Stimulated activated naive CD8-positive, alpha-beta T cell treated with anti-CD3 and anti-CD28 coated beads, Interleukin-15, amount 100 ng/mL, for 72 hours (primary cell): Measurements from ENCODE around the gene HPN.

Experiments used
- ATAC-seq: fragments of 150-1000 bp; cut with Tn5 transposase; 2 replicates; pipeline ENCODE4 v1.10.0; 2021; ENCODE audit warnings: mild to moderate bottlenecking, moderate library complexity
- DNase-seq, 2 donors: peaks; one replicate each; pipeline ENCODE4 v3.0.0; 2021 to 2022
- H3K27ac Mint-ChIP-seq, 2 donors: one replicate each; pipeline ENCODE4 v1.8.0; 2022; ENCODE audit warnings: mild to moderate bottlenecking in 2 of 2, mixed read lengths in 2 of 2, moderate library complexity in 2 of 2
- H3K27me3 Mint-ChIP-seq: one replicate; pipeline ENCODE4 v1.8.0; 2022; ENCODE audit warnings: mixed read lengths
- H3K4me1 Mint-ChIP-seq: one replicate; pipeline ENCODE4 v1.8.0; 2022; ENCODE audit warnings: mild to moderate bottlenecking, mixed read lengths
- H3K4me3 Mint-ChIP-seq, 2 donors: one replicate each; pipeline ENCODE4 v1.8.0; 2022; ENCODE audit warnings: mild to moderate bottlenecking in 2 of 2, mixed read lengths in 2 of 2, moderate library complexity in 1 of 2
- H3K9me3 Mint-ChIP-seq, 2 donors: one replicate each; pipeline ENCODE4 v1.8.0; 2022; ENCODE audit warnings: mixed read lengths in 2 of 2

HPN gene

DNA sequence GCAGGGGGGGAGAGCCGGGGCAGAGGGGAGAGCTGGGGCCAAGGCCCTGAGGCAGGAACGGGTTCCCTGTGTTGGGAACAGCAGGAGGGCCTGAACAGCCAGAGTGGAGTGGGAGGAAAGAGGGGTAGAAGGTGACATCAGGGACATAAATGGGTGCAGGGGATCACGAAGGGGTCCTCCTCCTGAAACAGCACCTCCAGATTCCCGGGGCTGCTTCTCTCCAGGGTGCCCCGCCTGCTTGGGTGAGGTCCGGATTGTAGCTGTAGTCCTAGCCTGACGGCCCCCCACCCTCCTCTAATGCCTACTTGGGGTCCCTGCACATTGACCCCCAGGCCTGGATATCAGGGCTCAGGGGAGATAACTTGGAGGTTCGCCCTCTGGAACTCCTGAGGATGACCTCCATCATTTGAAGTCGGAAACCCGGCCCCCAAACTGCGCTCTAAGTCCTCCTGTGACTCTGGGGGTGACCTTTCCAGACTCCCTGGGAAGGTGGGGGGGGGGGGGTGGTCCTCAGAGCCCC lies 11.7 kb upstream of the HPN start:
- H3K27ac Mint-ChIP-seq = no peak overlapping the region
- DNase-seq (no peak), ATAC-seq (peak; percentile 16)
- H3K27me3 Mint-ChIP-seq = peaks cover 23% of the 10 kb centered on the region
- peaks cover 31% of the 10 kb centered on the region for H3K4me1 Mint-ChIP-seq
- no peaks in the 10 kb centered on the region for H3K9me3 Mint-ChIP-seq
- H3K4me3 Mint-ChIP-seq = peak overlapping the region; percentile 66 to 69

DNA sequence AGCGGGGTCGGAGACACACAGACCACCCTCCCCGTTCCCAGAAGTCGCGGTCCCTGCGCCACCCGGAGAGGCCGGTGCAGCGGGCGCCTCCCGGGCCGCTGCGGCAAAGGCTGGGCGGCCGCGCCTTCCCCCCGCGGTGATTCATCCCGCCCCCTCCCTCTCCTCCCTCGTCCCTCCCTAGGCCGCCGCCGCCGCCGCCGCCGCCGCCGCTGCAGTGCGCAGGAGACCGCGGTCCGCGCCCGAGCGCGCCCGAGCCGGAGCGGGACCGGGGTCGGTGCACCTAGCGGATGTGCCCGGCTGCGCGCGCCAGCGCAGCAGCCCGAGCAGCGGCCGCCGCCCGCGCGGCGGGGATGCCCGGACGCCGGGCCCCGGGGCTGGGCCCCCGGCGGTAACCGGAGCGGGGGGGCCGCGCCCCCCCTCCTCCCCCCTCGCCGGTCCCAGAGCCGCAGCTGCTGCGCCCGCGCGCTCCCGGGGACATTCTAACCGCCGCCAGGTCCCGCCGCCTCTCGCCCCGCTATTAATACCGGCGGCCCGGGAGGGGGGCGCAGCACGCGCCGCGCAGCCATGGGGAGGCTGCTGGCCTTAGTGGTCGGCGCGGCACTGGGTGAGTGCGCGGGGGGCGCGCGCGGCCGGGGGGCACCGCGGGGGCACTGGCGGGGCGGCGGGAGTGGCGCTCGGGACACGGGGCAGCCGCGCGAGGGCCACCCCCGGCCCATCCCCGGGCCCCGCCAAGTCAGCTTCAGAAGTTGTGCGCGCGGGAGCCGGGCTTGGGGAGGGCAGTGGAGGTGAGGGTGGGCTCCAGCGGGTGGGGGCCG lies 11.1 kb upstream of the HPN start, which contains the start of gene SCN1B:
Gene SCN1B (plus strand): TSS at position 214 of the 815 bp plus-strand sequence. CDS start 351 bp downstream, at position 565.
- H3K4me1 Mint-ChIP-seq = peaks cover 31% of the 10 kb centered on the region
- peaks cover 23% of the 10 kb centered on the region for H3K27me3 Mint-ChIP-seq
- peak within 1 kb of the TSS; percentile 44 to 77 for H3K27ac Mint-ChIP-seq
- peak; percentile 70 to 74 for DNase-seq
- no peaks in the 10 kb centered on the region for H3K9me3 Mint-ChIP-seq
- peak; percentile 86 for ATAC-seq
- peak within 1 kb of the TSS; percentile 66 to 69 for H3K4me3 Mint-ChIP-seq

DNA sequence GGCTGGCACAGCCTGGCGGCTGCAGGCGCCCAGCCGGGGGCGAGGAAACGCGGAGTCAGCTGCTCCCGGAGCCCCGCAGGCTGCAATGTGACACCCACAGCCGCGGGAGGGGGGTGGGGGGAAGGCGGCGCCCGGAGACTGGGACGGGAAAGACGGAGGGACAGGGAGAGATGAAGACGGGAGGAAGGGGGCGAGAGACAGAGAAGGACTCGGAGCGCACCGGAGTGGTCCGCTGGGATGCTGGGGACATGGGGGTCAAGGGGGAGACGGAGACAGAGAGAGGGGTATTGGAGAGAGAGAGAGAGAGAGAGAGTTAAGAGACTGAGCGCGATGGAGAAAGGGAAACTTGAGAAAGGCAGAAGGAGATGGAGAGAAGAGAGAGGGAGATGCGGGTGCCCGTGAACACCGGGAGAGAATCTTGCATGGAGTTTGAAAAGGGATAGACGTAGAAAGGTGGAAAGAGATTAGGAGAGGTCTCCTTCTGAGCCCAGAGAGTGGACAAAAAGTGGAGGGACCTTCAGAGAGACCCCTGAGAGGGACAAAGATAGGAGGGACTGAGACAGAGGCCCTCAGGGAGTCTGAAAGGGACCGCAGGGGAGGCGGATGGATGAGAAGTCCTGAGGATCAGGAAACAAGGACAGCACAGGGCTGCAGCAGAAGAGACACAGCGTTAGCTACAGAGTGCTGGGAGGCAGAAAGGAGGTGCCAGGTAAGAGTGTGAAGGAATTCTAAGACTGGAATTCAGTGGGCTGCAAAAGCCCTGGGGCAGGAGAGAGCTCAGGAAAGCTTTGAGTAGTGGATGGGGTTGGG lies 10.2 kb upstream of the HPN start:
- peak overlapping the region; percentile 44 to 77 for H3K27ac Mint-ChIP-seq
- peaks cover 23% of the 10 kb centered on the region for H3K27me3 Mint-ChIP-seq
- ATAC-seq (no peak), DNase-seq (no peak)
- H3K4me1 Mint-ChIP-seq = peaks cover 30% of the 10 kb centered on the region
- H3K9me3 Mint-ChIP-seq = no peaks in the 10 kb centered on the region
- H3K4me3 Mint-ChIP-seq = peak overlapping the region; percentile 56 to 57

DNA sequence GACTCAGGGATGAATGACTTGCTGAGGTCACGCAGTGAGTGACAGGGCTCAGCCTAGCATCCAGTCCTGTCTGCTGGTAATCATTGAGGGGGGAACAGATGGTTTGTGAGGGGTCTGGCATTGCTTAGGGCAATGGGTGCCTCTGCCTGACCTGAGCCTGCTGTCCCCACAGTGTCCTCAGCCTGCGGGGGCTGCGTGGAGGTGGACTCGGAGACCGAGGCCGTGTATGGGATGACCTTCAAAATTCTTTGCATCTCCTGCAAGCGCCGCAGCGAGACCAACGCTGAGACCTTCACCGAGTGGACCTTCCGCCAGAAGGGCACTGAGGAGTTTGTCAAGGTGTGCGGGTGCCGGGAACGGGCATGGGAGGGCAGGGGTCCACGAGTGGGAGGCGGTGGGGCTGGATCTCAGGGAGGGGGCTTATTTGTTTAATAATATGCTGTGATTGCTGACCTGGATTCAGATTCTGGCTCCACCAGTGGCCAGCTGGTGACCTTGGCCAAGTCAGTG lies 9.1 kb upstream of the HPN start:
- H3K4me3 Mint-ChIP-seq = no peak overlapping the region
- no peaks in the 10 kb centered on the region for H3K9me3 Mint-ChIP-seq

DNA sequence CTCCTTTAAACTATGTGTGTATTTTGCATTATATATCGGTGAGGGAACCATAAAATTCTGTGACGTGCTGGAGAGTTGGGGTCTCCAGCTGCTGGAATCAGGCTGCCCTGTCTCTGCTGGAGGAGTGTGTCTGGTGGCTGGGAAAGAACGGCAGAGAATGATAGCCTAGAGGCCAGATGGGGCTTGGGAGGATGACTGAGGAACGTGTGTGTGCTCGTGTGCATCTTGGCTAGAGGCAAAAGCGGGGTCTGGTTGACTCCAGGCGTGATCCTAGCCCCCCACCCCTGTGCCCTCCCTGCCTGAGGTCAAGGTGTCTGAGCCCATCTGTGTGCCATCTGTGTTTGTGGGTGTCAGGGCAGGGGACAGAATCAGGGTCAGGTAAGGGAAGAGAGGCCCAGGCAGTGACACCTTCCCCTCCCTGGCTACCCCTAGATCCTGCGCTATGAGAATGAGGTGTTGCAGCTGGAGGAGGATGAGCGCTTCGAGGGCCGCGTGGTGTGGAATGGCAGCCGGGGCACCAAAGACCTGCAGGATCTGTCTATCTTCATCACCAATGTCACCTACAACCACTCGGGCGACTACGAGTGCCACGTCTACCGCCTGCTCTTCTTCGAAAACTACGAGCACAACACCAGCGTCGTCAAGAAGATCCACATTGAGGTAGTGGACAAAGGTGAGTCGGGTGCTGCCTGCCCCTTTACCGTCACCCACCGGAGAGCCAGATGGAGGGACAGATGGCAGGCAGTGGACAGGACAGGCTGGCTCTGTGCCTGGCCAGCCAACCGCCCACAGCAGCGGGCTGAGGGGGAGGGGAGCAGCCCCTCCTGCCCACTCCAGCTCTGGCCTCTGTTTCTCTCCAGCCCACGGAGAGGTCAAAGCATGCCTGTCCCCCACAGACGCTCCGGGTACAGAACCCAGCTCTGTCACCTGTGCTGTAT lies 8.2 kb upstream of the HPN start:
- Mint-ChIP-seq H3K27me3 (peaks cover 23% of the 10 kb centered on the region), H3K27ac (no peak overlapping the region), H3K4me1 (peaks cover 16% of the 10 kb centered on the region), H3K9me3 (no peaks in the 10 kb centered on the region), H3K4me3 (no peak overlapping the region)
- no peak for DNase-seq
- ATAC-seq = no peak

More for the DNA sequence above, 9.1 kb upstream of the HPN start:
- DNase-seq (no peak), ATAC-seq (no peak)
- H3K27ac Mint-ChIP-seq = peak overlapping the region in 1 of 2 donors; percentile 91
- peaks cover 23% of the 10 kb centered on the region for H3K27me3 Mint-ChIP-seq
- peaks cover 22% of the 10 kb centered on the region for H3K4me1 Mint-ChIP-seq

DNA sequence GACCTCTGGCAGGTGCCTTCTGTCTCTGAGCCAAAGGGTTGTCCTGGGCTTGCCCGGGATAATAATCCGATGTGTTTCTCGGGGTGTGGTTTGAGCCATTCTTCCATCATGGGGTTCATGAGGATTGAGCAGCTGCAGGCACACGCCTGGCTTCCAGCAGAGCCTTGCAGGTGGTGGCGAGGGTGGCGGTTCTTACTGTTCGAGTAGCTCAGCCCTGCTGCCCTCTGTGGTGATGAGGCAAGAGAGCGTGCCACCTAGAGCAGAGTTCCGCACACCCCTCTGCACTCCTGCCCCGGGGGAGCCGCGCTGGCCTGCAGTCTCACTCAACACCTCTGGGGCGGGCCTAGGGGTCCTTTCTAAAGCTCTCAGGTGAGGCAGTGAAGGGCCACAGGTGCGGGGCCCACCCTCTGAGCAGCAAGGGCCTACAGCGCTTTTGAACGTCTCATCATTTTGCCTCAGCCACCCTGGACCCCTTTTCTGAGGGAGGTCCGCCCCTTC lies 7.5 kb upstream of the HPN start:
- Mint-ChIP-seq H3K4me3 (no peak overlapping the region), H3K9me3 (no peaks in the 10 kb centered on the region), H3K4me1 (peaks cover 17% of the 10 kb centered on the region), H3K27me3 (peaks cover 23% of the 10 kb centered on the region), H3K27ac (peak overlapping the region in 1 of 2 donors; percentile 31)
- no peak for ATAC-seq
- no peak for DNase-seq

DNA sequence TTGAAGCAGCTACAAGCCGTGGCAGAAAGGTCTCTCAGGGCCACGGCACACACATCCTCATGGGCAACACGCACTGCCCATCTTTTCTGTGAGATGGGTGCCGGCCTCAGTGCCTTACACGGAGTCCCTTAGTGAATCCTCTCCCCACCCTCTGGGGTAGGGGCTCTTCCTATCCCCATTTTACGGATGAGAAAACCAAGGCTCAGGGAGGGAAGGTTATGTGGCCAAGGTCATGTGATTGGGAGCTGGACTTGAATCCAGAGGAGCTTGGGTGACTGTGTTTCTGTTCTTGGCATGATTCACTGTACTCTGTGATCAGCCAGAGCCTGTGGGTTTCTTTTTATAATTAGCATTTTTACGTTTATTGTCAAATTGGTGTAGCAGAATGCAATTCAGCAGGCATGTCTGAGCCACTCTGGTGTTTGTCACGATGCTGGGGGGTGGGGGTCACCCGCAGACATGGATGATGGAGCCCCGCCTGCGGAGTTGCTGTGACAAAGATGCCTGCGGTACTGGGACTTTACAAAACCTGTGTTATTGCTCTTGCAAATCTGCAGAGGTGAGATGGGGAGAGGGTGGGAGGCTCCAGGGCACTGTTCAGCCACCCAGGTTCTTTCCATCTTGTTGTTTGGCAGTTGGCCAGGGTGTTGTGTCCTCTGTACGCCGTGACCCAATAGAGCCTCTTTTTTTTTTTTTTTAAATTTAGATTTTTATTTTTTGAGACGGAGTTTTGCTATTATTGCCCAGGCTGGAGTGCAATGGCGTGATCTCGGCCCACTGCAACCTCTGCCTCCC lies 6.7 kb upstream of the HPN start:
- ATAC-seq (no peak), DNase-seq (no peak)
- peaks cover 23% of the 10 kb centered on the region for H3K27me3 Mint-ChIP-seq
- H3K4me3 Mint-ChIP-seq = no peak overlapping the region
- H3K27ac Mint-ChIP-seq = peak overlapping the region in 1 of 2 donors; percentile 87
- no peaks in the 10 kb centered on the region for H3K9me3 Mint-ChIP-seq
- peaks cover 16% of the 10 kb centered on the region for H3K4me1 Mint-ChIP-seq

DNA sequence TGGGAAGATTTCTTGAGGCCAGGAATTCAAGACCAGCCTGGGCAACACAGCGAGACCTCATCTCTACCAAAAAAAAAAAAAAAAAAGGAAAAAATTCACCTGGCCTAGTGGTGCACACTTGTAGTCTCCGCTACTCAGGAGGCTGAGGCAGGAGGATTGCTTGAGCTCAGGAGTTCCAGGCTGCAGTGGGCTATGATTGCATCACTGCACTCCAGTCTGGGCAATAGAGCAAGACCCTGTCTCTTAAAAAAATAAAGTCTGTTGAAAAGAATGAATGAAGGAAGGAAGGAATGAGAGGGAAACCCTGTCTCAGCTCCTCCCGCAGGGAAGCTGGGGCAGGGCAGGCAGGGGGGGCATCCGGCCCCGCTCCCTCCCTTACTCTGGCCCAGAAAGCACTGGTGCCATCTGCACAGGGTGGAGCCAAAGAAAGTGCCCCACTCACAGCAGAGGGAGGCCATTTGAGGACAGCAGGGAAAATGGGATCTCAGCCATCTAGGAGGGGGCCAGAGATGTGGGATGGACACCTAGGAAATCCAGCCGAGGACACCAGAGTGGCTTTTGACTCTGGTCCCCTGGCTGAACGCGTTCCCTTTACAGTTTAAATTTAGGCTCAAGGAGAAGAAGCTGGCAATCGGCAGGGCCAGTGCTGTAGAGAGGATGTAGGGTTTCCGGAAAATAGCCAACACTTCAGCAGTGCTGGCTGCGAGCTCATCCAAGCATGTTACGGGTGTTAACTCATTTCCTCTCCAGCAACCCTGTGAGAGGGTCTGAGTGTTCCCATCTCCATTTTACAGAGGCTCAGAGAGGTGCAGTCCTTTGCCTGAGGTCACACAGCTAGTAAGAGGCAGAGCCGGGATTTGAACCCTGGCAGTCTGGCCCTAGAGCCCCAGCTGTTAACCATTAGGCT lies 3.6 kb upstream of the HPN start:
- H3K27me3 Mint-ChIP-seq = peaks cover 18% of the 10 kb centered on the region

DNA sequence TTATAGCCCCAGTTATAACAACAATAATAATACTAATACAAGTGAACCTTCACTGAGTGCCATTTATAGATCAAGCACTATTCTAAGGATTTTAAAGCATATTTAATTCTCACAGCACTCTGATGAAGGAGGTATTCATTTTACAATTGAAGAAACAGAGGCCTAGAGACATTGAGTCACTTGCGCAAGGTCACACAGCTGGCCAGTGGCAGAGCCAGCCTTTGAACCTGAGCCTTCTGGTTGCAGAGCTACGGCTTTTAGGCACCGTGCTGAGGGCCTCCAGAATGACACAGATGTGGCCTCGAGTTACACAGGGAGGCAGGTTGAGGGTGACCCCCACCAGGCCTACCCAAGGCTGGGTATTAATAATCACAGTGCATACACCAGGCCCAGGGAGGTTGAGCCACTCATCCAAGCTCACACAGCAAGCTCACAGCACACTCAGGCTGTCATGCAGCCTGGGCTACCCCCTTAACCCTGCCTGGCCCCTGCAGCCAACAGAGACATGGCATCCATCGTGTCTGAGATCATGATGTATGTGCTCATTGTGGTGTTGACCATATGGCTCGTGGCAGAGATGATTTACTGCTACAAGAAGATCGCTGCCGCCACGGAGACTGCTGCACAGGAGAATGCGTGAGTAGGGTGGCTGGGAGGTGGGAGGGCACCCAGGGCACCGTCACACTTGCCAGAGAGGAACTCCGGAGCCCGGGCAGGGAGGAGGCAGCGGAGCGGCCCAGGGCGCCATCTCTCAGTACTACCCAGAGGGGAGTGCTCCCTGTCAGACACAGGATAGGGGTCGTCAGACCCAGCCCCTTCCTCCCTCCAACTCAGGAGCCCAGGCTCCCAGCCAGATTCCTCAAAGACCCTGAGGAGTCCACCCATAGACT lies 2.7 kb upstream of the HPN start:
- ATAC-seq = no peak
- DNase-seq = no peak
- Mint-ChIP-seq H3K27ac (no peak overlapping the region), H3K4me3 (no peak overlapping the region), H3K9me3 (no peaks in the 10 kb centered on the region), H3K27me3 (peaks cover 18% of the 10 kb centered on the region), H3K4me1 (peaks cover 32% of the 10 kb centered on the region)

More for the DNA sequence above, 3.6 kb upstream of the HPN start:
- H3K4me1 Mint-ChIP-seq = peaks cover 30% of the 10 kb centered on the region
- H3K9me3 Mint-ChIP-seq = no peaks in the 10 kb centered on the region
- ATAC-seq (no peak), DNase-seq (no peak)
- H3K4me3 Mint-ChIP-seq = no peak overlapping the region
- H3K27ac Mint-ChIP-seq = no peak overlapping the region

DNA sequence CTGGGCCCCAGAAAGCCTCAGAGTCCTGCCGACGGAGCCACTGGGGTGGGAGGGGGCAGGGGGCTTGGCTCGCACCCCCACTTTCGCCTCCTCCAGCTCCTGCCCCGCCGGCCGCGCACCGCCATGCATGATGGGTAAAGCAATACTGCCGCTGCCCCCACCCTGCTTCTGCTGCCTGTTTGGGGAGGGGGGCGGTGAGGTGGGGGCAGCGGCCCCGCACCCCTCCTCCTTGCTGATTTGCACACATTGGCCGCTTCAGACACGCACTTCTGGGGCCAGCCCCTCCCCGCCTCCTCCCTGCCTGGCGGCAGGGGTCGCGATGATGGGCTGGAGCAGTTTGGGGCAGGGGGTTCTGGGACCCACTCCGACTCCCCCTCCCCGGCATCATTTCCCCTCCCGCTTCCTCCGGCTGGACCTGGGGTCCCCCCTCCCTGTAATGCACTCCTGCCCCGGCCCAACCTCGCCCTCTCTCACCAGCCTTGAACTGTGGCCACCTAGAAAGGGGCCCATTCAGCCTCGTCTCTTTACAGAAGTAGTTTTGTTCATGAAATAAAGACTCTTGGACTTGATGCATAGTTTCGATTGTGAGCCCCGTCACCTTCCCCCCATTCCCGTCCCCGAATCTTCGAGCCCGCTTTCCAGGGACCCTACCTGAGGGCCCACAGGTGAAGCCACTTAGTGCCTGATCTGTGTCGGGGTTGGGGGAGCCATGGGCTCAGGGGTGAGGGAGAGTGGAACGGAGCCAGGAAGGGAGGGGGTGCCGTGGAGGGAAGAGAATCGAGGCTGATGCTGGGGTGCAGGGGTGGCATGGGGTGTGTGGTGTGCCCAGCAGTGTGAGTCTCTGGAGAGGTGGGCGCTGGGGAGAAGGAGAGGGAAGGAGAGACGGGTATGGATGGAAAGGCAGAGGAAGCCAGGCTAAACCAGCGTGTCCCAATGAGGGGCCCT lies 1.4 kb upstream of the HPN start:
- Mint-ChIP-seq H3K4me1 (peaks cover 43% of the 10 kb centered on the region), H3K9me3 (no peaks in the 10 kb centered on the region), H3K27ac (peak overlapping the region; percentile 83 to 89), H3K27me3 (peaks cover 26% of the 10 kb centered on the region), H3K4me3 (peak overlapping the region; percentile 48 to 80)
- ATAC-seq (peak; percentile 40), DNase-seq (no peak)

DNA sequence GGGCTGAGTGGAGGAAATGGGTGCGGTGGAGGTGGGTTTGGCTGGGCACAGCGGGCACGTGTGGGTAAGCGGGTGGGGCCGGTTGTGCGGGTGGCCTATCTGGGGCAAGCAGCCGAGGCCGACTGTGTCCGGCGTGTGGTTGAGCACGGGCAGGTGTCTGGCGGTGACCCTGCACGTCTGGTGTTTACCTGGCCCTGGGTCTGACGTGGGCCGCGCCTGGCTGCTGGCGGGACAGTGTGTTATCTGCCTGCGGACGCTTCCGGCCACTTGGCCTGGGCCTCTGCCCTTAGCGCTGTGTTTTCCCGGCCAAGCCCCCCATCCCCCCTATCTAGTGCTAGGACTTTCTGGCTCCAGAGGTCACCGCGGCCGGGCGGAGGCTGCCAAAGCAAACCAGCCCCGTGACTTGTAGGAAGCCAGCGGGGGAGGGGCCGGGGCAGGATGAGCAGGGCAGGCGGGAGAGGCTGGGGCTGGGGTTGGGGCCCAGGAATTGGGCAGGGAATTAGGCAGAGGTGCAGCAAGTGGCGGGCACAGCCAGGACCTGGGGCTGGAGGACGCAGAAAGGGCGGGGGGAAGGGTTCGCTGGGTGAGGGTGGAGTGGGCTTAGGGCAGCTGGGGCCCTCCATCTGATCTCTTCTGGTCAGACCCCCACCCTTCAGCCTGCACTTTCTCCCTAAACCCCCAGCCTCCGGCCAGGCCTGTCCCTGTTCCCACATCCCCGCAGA lies 534 bp upstream of the HPN start:
- ATAC-seq = peak; percentile 42
- DNase-seq = no peak
- H3K9me3 Mint-ChIP-seq = no peaks in the 10 kb centered on the region
- H3K4me1 Mint-ChIP-seq = peaks cover 52% of the 10 kb centered on the region
- peak overlapping the region; percentile 83 to 89 for H3K27ac Mint-ChIP-seq
- peaks cover 26% of the 10 kb centered on the region for H3K27me3 Mint-ChIP-seq
- H3K4me3 Mint-ChIP-seq = peak overlapping the region; percentile 48 to 80
